ENCODE measurements around the gene ADGB. TPM values are rescaled to one million over a fixed set of nuclear protein-coding genes. Genes with fewer than 3 reads are reported as not detected.

The ADGB gene
- total and polyA plus RNA-seq, 2 of the 13 experiments (the other 11 are each of a cell fraction or from before 2014, with no cell fraction given): not detected

DNA sequence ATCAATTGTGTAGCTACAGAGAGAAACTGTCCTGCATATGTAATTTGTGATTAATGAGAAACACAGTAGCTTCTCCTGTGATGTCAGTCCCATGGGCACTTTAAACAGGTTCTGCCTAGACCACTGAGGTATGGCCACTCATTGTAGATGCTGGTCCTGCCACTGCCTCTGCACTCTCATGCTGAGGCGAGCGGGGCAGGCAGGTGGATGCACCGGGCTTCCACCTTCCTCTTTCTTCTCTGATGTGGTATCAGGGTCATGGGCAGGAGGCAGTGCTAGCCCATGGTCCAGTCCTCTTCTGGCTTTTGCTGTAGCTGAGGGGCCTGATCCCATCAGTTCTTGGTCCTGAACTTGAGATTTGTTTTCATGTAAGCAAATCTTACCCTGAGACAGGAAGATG lies 58.7 kb downstream of the ADGB start (continued):
- no peak for TF ChIP-seq ETS1 (CRISPR knock-in tag; IDR thresholded peaks at IDR 0.05)
- TF ChIP-seq SMYD3 (CRISPR knock-in tag; IDR thresholded peaks at IDR 0.05): no peak
- TF ChIP-seq HNRNPUL1 (IDR thresholded peaks at IDR 0.05; ENCODE audit: low read depth, low read length): no peak
- TF ChIP-seq SNAPC2 (CRISPR knock-in tag; IDR thresholded peaks at IDR 0.05): no peak
- TF ChIP-seq FOXK2 (IDR thresholded peaks at IDR 0.05): no peak

DNA sequence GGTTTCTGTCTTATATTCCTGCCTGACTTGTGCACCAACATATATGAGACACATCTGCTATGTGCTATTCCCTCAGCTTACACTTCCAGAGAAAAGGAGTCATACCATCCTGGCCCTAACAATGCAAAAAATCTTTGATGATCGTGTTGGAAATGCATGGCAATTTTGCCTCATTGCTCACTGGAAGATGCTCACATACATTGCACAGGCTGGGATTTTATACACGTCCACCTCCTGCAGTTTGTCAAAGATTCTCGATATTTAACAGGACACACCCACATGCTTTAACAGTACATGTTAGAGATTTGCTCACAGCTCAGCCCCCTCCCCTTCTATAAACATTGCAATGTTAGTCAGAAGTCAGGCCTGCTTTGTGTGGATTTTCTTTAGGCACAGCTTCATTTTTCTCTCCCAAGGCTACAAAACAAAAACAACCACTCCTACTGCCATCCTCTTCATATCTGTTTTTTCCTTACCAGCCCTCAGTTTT lies 66.1 kb downstream of the ADGB start:
- FAIRE-seq (no peak), ATAC-seq (no peak), DNase-seq (ENCODE audit: low spot score) (no peak)
- no peaks in the 10 kb centered on the region for H3K4me1 ChIP-seq (ENCODE audit: insufficient read depth, low read length)
- no peak overlapping the region for H3K4me3 ChIP-seq (replicated peaks in 1 of 3; ENCODE audit: insufficient read depth in 1 of 3, low read depth in 2 of 3, low read length in 3 of 3)
- ChIA-PET POLR2A (no interaction called here), CTCF (ENCODE audit: low intra/inter-chr PET ratio, low total read pairs) (no interaction called here)
- H3K27ac ChIP-seq (ENCODE audit: extremely low read length, insufficient read depth, low read length): no peak overlapping the region
- H3K27me3 ChIP-seq (ENCODE audit: control insufficient read depth in 1 of 2, insufficient read depth in 2 of 2, low read length in 2 of 2): no peaks in the 10 kb centered on the region
- no peaks in the 10 kb centered on the region for H4K20me1 ChIP-seq (ENCODE audit: insufficient read depth, low read length)
- no peaks in the 10 kb centered on the region for H3K36me3 ChIP-seq (replicated peaks in 1 of 2; ENCODE audit: control insufficient read depth in 1 of 2, insufficient read depth in 2 of 2, low read length in 2 of 2)
- no peaks in the 10 kb centered on the region for H3K79me2 ChIP-seq (ENCODE audit: insufficient read depth, low read length)
- no peak for TF ChIP-seq ZNF253 (CRISPR knock-in tag; IDR thresholded peaks at IDR 0.05; ENCODE audit: borderline replicate concordance)
- no peak for TF ChIP-seq ZNF616 (CRISPR knock-in tag; IDR thresholded peaks at IDR 0.05; ENCODE audit: low read depth)
- no peak for TF ChIP-seq ATF1 (CRISPR knock-in tag; IDR thresholded peaks at IDR 0.05)
- no peak for TF ChIP-seq FOXK1 (CRISPR knock-in tag; IDR thresholded peaks at IDR 0.05; ENCODE audit: borderline replicate concordance, low read depth)
- H3K4me2 ChIP-seq (ENCODE audit: low read depth, low read length): no peak overlapping the region
- in situ Hi-C loops (cut with HindIII; ENCODE audit: extremely low pct_ligation_motif_present, low pct_unique_long_range_greater_than_20kb): no loop called here
- no peaks in the 10 kb centered on the region for H3K9me3 ChIP-seq (ENCODE audit: low read length)
- 0% methylated on average over 3 of the region's 3 CpGs for WGBS (ENCODE audit: low lambda C conversion rate)
- intact Hi-C loops (cut with micrococcal nuclease; ENCODE audit: unreplicated experiment): no loop called here
- no TSS peak for BruUV-seq (replicated peaks)
- no peak overlapping the region for H2AFZ ChIP-seq (ENCODE audit: low read length)
- no peak overlapping the region for H3K9ac ChIP-seq (ENCODE audit: insufficient read depth, low read depth, low read length)

Measured in HepG2 (cell line).